ENCODE results near the gene ZDHHC12.

DNA sequence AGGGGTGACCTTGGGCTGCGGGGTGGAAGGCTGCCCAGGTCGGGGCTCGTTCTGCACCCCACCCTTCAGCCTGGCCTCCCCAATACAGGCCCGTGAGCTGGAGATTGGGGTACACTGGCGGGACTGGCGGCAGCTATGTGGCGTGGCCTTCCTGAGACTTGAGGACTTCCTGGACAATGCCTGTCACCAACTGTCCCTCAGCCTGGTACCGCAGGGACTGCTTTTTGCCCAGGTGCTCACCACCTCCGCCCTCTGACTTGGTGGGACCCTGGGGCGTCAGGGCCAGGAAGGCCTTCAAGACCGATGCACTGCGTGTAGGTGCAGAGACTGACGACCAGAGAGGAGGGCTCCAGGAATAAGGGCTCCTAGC, 10.5 kb downstream of the ZDHHC12 start:
- no peak for TF ChIP-seq POLR2A (IDR thresholded peaks at IDR 0.05)
- TF ChIP-seq, protein P1, sequence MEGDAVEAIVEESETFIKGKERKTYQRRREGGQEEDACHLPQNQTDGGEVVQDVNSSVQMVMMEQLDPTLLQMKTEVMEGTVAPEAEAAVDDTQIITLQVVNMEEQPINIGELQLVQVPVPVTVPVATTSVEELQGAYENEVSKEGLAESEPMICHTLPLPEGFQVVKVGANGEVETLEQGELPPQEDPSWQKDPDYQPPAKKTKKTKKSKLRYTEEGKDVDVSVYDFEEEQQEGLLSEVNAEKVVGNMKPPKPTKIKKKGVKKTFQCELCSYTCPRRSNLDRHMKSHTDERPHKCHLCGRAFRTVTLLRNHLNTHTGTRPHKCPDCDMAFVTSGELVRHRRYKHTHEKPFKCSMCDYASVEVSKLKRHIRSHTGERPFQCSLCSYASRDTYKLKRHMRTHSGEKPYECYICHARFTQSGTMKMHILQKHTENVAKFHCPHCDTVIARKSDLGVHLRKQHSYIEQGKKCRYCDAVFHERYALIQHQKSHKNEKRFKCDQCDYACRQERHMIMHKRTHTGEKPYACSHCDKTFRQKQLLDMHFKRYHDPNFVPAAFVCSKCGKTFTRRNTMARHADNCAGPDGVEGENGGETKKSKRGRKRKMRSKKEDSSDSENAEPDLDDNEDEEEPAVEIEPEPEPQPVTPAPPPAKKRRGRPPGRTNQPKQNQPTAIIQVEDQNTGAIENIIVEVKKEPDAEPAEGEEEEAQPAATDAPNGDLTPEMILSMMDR (IDR thresholded peaks at IDR 0.05): no peak
- TF ChIP-seq POLR2AphosphoS5 (IDR thresholded peaks at IDR 0.05): no peak

Measured in prostate gland (tissue), 2 donors.